HepG2 (cell line): ENCODE results near the gene UBE4A. TPM values are rescaled to one million over a fixed set of nuclear protein-coding genes. Genes with fewer than 3 reads are reported as not detected.

Experiments
- BCL6 ChIP-seq: IDR thresholded peaks from 2 replicates; pipeline ENCODE4 v1.6.1; 2016; ENCODE audit warnings: missing genetic modification reagents, missing compliant biosample characterization
- ELF1 ChIP-seq: sonication (generic); formaldehyde crosslinking; IDR thresholded peaks from 2 replicates; pipeline ENCODE4 v1.4.0; 2020; ENCODE audit warnings: missing genetic modification reagents
- HCFC1 ChIP-seq: fragments of 150-350 bp; IDR thresholded peaks from 2 replicates; pipeline ENCODE4 v1.6.1; 2014; ENCODE audit warnings: low read depth, low read length
- HNF4A ChIP-seq: sonication (generic); formaldehyde crosslinking; IDR thresholded peaks from 2 replicates; pipeline ENCODE4 v1.4.0; 2020; ENCODE audit warnings: missing genetic modification reagents
- KIAA2018 ChIP-seq: sonication (generic); formaldehyde crosslinking; IDR thresholded peaks from 2 replicates; pipeline ENCODE4 v1.5.0; 2020; ENCODE audit warnings: mild to moderate bottlenecking, missing genetic modification reagents, borderline replicate concordance
- NBN ChIP-seq: fragments of 450-650 bp; conservative IDR thresholded peaks from 2 replicates; pipeline ENCODE4 v1.6.1; 2017
- NCOR1 ChIP-seq: fragments of 200-600 bp; sonication (generic); IDR thresholded peaks from 2 replicates; pipeline ENCODE4 v1.7.0; 2017; ENCODE audit warnings: antibody characterized with exemption, low read length, borderline replicate concordance
- PHF20 ChIP-seq: sonication (generic); formaldehyde crosslinking; IDR thresholded peaks from 2 replicates; pipeline ENCODE4 v1.5.0; 2020; ENCODE audit warnings: mild to moderate bottlenecking, missing genetic modification reagents
- RARG ChIP-seq: sonication (generic); formaldehyde crosslinking; IDR thresholded peaks from 2 replicates; pipeline ENCODE4 v1.4.0; 2020; ENCODE audit warnings: low read depth, mild to moderate bottlenecking, missing genetic modification reagents
- THAP11 ChIP-seq: IDR thresholded peaks from 2 replicates; pipeline ENCODE4 v1.6.1; 2016; ENCODE audit warnings: missing biosample characterization, missing genetic modification reagents
- TRIM22 ChIP-seq: fragments of 450-650 bp; IDR thresholded peaks from 2 replicates; pipeline ENCODE4 v1.6.1; 2017
- ZMAT3 ChIP-seq: sonication (generic); formaldehyde crosslinking; conservative IDR thresholded peaks from 2 replicates; pipeline ENCODE4 v1.7.0; 2021; ENCODE audit warnings: missing genetic modification reagents
- ZMYM4 ChIP-seq: sonication (generic); formaldehyde crosslinking; IDR thresholded peaks from 2 replicates; pipeline ENCODE4 v1.8.1; 2023; ENCODE audit warnings: mild to moderate bottlenecking, missing genetic modification reagents
- ZNF224 ChIP-seq: sonication (generic); formaldehyde crosslinking; IDR thresholded peaks from 2 replicates; pipeline ENCODE4 v1.5.0; 2020; ENCODE audit warnings: mild to moderate bottlenecking, missing genetic modification reagents
- ZNF484 ChIP-seq: sonication (generic); formaldehyde crosslinking; IDR thresholded peaks from 2 replicates; pipeline ENCODE4 v1.5.1; 2020; ENCODE audit warnings: mild to moderate bottlenecking, low read depth, missing genetic modification reagents, borderline replicate concordance
- ZNF503 ChIP-seq: sonication (generic); formaldehyde crosslinking; IDR thresholded peaks from 2 replicates; pipeline ENCODE4 v1.4.0; 2020; ENCODE audit warnings: missing genetic modification reagents
- ZNF615 ChIP-seq: sonication (generic); formaldehyde crosslinking; IDR thresholded peaks from 2 replicates; pipeline ENCODE4 v1.5.0; 2020; ENCODE audit warnings: mild to moderate bottlenecking, missing genetic modification reagents, borderline replicate concordance
- polyA plus RNA-seq, 8 experiments: library from polyadenylated mRNA; depleted of rRNA in 3 of 8; stranded (reverse) in 7 of 8; unstranded in 1 of 8; fragments of >200 nt; fragmentation: Illumina TruSeq in 4 of 8; extraction: Trizol in 4 of 8; gene quantifications; 2 replicates each; pipeline versions ENCODE4 v1.2.1 to v1.2.3, GENCODE V29; 2011 to 2016; ENCODE audit warnings: low read depth in 4 of 8, missing spikeins in 1 of 8, mixed read lengths in 1 of 8; ENCODE audit not compliant: insufficient read depth in 1 of 8
- total RNA-seq, 5 experiments: library from RNA; depleted of rRNA; stranded (reverse); fragments of >200 nt; fragmentation: Illumina TruSeq; extraction: Trizol; gene quantifications; 2 replicates each; pipeline ENCODE4 v1.2.3, GENCODE V29; 2016; ENCODE audit warnings: low read depth in 1 of 5
- TF ChIP-seq, protein P1 (sequence below): IDR thresholded peaks from 2 replicates; pipeline ENCODE4 v1.6.1; 2016; ENCODE audit warnings: low read depth, borderline replicate concordance

UBE4A gene
- total and polyA plus RNA-seq, 2 of the 13 experiments (the other 11 are each of a cell fraction or from before 2014, with no cell fraction given), result 15.1 to 32.7 TPM

DNA sequence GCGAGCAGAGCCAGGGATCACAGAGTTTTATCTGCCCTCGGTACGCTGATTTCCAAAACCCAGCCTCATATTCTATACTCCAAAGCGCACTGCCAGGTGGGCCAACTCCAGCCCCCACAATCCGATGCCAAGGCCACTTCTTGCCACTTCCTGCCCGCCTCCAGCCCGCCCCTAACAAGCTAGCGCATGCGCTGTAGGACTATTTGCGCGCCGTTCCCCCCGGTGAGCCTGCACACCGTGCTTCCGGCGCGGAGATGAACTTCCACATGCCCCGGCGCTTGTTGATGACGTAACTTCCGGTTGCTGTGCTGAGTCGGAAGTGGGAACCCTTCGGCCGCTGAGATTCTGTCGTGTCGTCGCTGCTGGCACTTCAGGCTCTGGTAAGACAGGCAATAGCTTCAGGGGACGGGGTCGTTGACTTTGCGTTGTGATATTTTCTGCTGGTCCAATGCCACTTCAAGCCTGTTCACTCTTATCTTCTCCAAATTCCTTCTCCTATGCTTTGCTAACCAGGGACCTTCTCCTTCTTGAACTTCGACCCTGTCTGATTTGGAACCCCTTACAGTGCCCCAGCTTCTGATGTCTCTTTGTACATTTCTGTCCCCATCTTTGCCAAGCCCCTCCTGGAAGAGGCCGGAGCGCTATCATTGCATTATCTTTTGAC is at the start of gene UBE4A (continued):
- TF ChIP-seq BCL6 (CRISPR knock-in tag), result 0 out of 2 replicates have a peak, but pooled peaks have one; percentile 21
- TF ChIP-seq NBN, result no peak
- TF ChIP-seq RARG (CRISPR knock-in tag), result no peak
- TF ChIP-seq TRIM22, result no peak
- TF ChIP-seq, protein P1, sequence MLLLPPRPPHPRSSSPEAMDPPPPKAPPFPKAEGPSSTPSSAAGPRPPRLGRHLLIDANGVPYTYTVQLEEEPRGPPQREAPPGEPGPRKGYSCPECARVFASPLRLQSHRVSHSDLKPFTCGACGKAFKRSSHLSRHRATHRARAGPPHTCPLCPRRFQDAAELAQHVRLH (CRISPR knock-in tag), result peak; percentile 72; the same call in 1 of the 2 replicates
- TF ChIP-seq ZNF503 (CRISPR knock-in tag), result no peak
- TF ChIP-seq ZNF224 (CRISPR knock-in tag), result no peak
- TF ChIP-seq ELF1, result peak; percentile 99
- peak; percentile 70; the same call in 1 of the 2 replicates for TF ChIP-seq ZMAT3
- TF ChIP-seq HNF4A (CRISPR knock-in tag), result peak; percentile 60; the same call in 1 of the 2 replicates
- no peak for TF ChIP-seq NCOR1
- peak; percentile 100 for TF ChIP-seq PHF20
- no peak for TF ChIP-seq ZNF615
- TF ChIP-seq THAP11 (CRISPR knock-in tag), result peak; percentile 96
- peak; percentile 99 for TF ChIP-seq ZMYM4 (CRISPR knock-in tag)
- no peak for TF ChIP-seq KIAA2018
- TF ChIP-seq ZNF484 (CRISPR knock-in tag), result no peak
- peak; percentile 82 for TF ChIP-seq HCFC1
